ENCODE measurements around the gene IFNL1. TPM values are rescaled to one million over a fixed set of nuclear protein-coding genes. Genes with fewer than 3 reads are reported as not detected.
"Not testable (repeated sequence)": the region's sequence is repeated elsewhere in the genome, so short reads cannot be mapped to it uniquely, and the experiment has no call there.

Gene IFNL1
- total RNA-seq, 1 donor from 2014 or later = not detected

GRCh38 chr19:39332293-39332692 is 36.1 kb downstream of the IFNL1 start:
- Mint-ChIP-seq H3K27ac (ENCODE audit: unreplicated experiment) (no peak overlapping the region), H3K9me3 (ENCODE audit: unreplicated experiment) (peaks cover 5% of the 10 kb centered on the region), H3K4me1 (ENCODE audit: low read depth, unreplicated experiment) (peaks cover 9% of the 10 kb centered on the region), H3K36me3 (ENCODE audit: unreplicated experiment) (no peaks in the 10 kb centered on the region), H3K27me3 (ENCODE audit: unreplicated experiment) (no peaks in the 10 kb centered on the region), H3K4me3 (ENCODE audit: unreplicated experiment) (no peak overlapping the region)
- no peak for TF ChIP-seq CTCF (IDR thresholded peaks at IDR 0.05; ENCODE audit: partially characterized antibody, unreplicated experiment)
- no peak for DNase-seq

- H3K4me1 Mint-ChIP-seq (ENCODE audit: low read depth, unreplicated experiment); H3K4me3 Mint-ChIP-seq (ENCODE audit: unreplicated experiment); H3K9me3 Mint-ChIP-seq (ENCODE audit: unreplicated experiment); H3K36me3 Mint-ChIP-seq (ENCODE audit: unreplicated experiment); DNase-seq; H3K27me3 Mint-ChIP-seq (ENCODE audit: unreplicated experiment): not testable (repeated sequence)
- H3K27ac Mint-ChIP-seq (ENCODE audit: unreplicated experiment) = peak overlapping the region; percentile 25
Observed at GRCh38 chr19:39332738-39333137, 36.5 kb downstream of the IFNL1 start.

- H3K27ac Mint-ChIP-seq (ENCODE audit: unreplicated experiment) = no peak overlapping the region
- H3K4me3 Mint-ChIP-seq (ENCODE audit: unreplicated experiment) = no peak overlapping the region
- H3K27me3 Mint-ChIP-seq (ENCODE audit: unreplicated experiment) = no peaks in the 10 kb centered on the region
- no peaks in the 10 kb centered on the region for H3K4me1 Mint-ChIP-seq (ENCODE audit: low read depth, unreplicated experiment)
- no peak for TF ChIP-seq CTCF (IDR thresholded peaks at IDR 0.05; ENCODE audit: partially characterized antibody, unreplicated experiment)
- no peak for DNase-seq
- H3K36me3 Mint-ChIP-seq (ENCODE audit: unreplicated experiment) = no peaks in the 10 kb centered on the region
- H3K9me3 Mint-ChIP-seq (ENCODE audit: unreplicated experiment) = peaks cover under 1% of the 10 kb centered on the region
Observed at GRCh38 chr19:39333507-39333906, 37.3 kb downstream of the IFNL1 start.

GRCh38 chr19:39334444-39334976 is 38.3 kb downstream of the IFNL1 start:
- Mint-ChIP-seq H3K27ac (ENCODE audit: unreplicated experiment) (no peak overlapping the region), H3K27me3 (ENCODE audit: unreplicated experiment) (no peaks in the 10 kb centered on the region), H3K4me3 (ENCODE audit: unreplicated experiment) (no peak overlapping the region)

GRCh38 chr19:39335168-39335548 is 39.0 kb downstream of the IFNL1 start:
- Mint-ChIP-seq H3K4me1 (ENCODE audit: low read depth, unreplicated experiment) (no peaks in the 10 kb centered on the region), H3K9me3 (ENCODE audit: unreplicated experiment) (no peaks in the 10 kb centered on the region), H3K27ac (ENCODE audit: unreplicated experiment) (no peak overlapping the region), H3K36me3 (ENCODE audit: unreplicated experiment) (no peaks in the 10 kb centered on the region), H3K4me3 (ENCODE audit: unreplicated experiment) (no peak overlapping the region), H3K27me3 (ENCODE audit: unreplicated experiment) (no peaks in the 10 kb centered on the region)
- TF ChIP-seq CTCF (IDR thresholded peaks at IDR 0.05; ENCODE audit: partially characterized antibody, unreplicated experiment) = no peak
- no peak for DNase-seq

More at GRCh38 chr19:39334444-39334976, 38.3 kb downstream of the IFNL1 start:
- no peaks in the 10 kb centered on the region for H3K36me3 Mint-ChIP-seq (ENCODE audit: unreplicated experiment)
- H3K4me1 Mint-ChIP-seq (ENCODE audit: low read depth, unreplicated experiment) = no peaks in the 10 kb centered on the region
- DNase-seq = no peak
- TF ChIP-seq CTCF (IDR thresholded peaks at IDR 0.05; ENCODE audit: partially characterized antibody, unreplicated experiment) = no peak
- no peaks in the 10 kb centered on the region for H3K9me3 Mint-ChIP-seq (ENCODE audit: unreplicated experiment)
